Lung (tissue), 12 donors: ENCODE data around the gene RAB34. TPM values are rescaled to one million over a fixed set of nuclear protein-coding genes. Genes with fewer than 3 reads are reported as not detected.
A peak's percentile ranks its signal among the peaks of the same experiment; 100 is the strongest.
"Not testable (repeated sequence)": the region's sequence is repeated elsewhere in the genome, so short reads cannot be mapped to it uniquely, and the experiment has no call there.

Experiments
- ATAC-seq: fragments of 200-7000 bp; cut with Tn5 transposase; one replicate; pipeline ENCODE4 v1.9.1; 2020; ENCODE audit warnings: moderate number of reproducible peaks; ENCODE audit not compliant: insufficient read depth, low FRiP score
- DNase-seq, 3 donors: peaks; one replicate each; pipeline ENCODE4 v3.0.0-alpha.2; 2013 to 2017
- H3K27ac ChIP-seq, 2 donors: one replicate each; pipeline ENCODE4 v1.5.1; 2013; ENCODE audit warnings: mild to moderate bottlenecking in 2 of 2, moderate library complexity in 2 of 2, control low read depth in 1 of 2, inconsistent platforms in 1 of 2, low read depth in 1 of 2, low read length in 1 of 2
- H3K27me3 ChIP-seq, 3 donors: one replicate each; pipeline ENCODE4 v1.5.1; 2013; ENCODE audit warnings: low read length in 2 of 3; ENCODE audit not compliant: control insufficient read depth in 3 of 3, insufficient read depth in 3 of 3
- H3K36me3 ChIP-seq, 4 donors: one replicate each; pipeline ENCODE4 v1.5.1; 2013; ENCODE audit warnings: low read length in 4 of 4, mild to moderate bottlenecking in 1 of 4, moderate library complexity in 1 of 4; ENCODE audit not compliant: control insufficient read depth in 4 of 4, insufficient read depth in 4 of 4
- H3K4me1 ChIP-seq, 5 donors: one replicate each; pipeline ENCODE4 v1.5.1; 2013; ENCODE audit warnings: low read length in 5 of 5, mild to moderate bottlenecking in 2 of 5, moderate library complexity in 1 of 5; ENCODE audit not compliant: control insufficient read depth in 5 of 5, insufficient read depth in 5 of 5
- H3K4me3 ChIP-seq: one replicate; pipeline ENCODE4 v1.5.1; 2013; ENCODE audit warnings: mild to moderate bottlenecking, control low read depth, moderate library complexity
- H3K9ac ChIP-seq, 2 donors: one replicate each; pipeline ENCODE4 v1.5.1; 2013; ENCODE audit warnings: low read length in 2 of 2, control low read depth in 1 of 2; ENCODE audit not compliant: insufficient read depth in 1 of 2
- H3K9me3 ChIP-seq, 4 donors: one replicate each; pipeline ENCODE4 v1.5.1; 2013; ENCODE audit warnings: low read length in 3 of 4, mild to moderate bottlenecking in 1 of 4, moderate library complexity in 1 of 4; ENCODE audit not compliant: control insufficient read depth in 4 of 4, insufficient read depth in 3 of 4
- WGBS, 2 donors: extraction: QIAGEN DNeasy Blood & Tissue Kit; methylation state at CpG; one replicate each; pipeline ENCODE4 v1.1.7; 2013; 5-methylcytosine and 5-hydroxymethylcytosine counted together
- polyA plus RNA-seq, 2 donors: library from polyadenylated mRNA; stranded (reverse); fragments of 200-250 nt; gene quantifications; one replicate each; pipeline ENCODE4 v1.2.1, GENCODE V29; 2013
- total RNA-seq, 2 donors: library from RNA; depleted of rRNA in 1 of 2; stranded (reverse); fragments of >200 nt in 1 of 2; gene quantifications; one replicate each; pipeline ENCODE4 v1.2.1, GENCODE V29; 2014 to 2021
- TF ChIP-seq, protein P1 (sequence below): IDR thresholded peaks from 2 replicates; pipeline ENCODE4 v1.5.1; 2012; ENCODE audit warnings: mild to moderate bottlenecking; ENCODE audit errors: control extremely low read depth, extremely low read depth
- donor health status: control.
- donor health status: control.
- donor health status: Bipolar disorder and iron deficiency.
- donor health status: healthy.
- donor health status: DM: yes; HTN: yes; CAD: no.

RAB34 gene
- total and polyA plus RNA-seq, 4 donors: 77.8 to 103 (median 97.2) TPM

- peaks cover 0 to 57% (median 19%) of the 10 kb centered on the region in 5 donors for H3K4me1 ChIP-seq
- H3K36me3 ChIP-seq: peaks cover 9 to 35% (median 25%) of the 10 kb centered on the region in 4 donors
- no peaks in the 10 kb centered on the region for H3K27me3 ChIP-seq
- no peak overlapping the region for H3K27ac ChIP-seq
- H3K4me3 ChIP-seq: no peak overlapping the region
- H3K9ac ChIP-seq: no peak overlapping the region
- H3K9me3 ChIP-seq: no peaks in the 10 kb centered on the region
- TF ChIP-seq, protein P1, sequence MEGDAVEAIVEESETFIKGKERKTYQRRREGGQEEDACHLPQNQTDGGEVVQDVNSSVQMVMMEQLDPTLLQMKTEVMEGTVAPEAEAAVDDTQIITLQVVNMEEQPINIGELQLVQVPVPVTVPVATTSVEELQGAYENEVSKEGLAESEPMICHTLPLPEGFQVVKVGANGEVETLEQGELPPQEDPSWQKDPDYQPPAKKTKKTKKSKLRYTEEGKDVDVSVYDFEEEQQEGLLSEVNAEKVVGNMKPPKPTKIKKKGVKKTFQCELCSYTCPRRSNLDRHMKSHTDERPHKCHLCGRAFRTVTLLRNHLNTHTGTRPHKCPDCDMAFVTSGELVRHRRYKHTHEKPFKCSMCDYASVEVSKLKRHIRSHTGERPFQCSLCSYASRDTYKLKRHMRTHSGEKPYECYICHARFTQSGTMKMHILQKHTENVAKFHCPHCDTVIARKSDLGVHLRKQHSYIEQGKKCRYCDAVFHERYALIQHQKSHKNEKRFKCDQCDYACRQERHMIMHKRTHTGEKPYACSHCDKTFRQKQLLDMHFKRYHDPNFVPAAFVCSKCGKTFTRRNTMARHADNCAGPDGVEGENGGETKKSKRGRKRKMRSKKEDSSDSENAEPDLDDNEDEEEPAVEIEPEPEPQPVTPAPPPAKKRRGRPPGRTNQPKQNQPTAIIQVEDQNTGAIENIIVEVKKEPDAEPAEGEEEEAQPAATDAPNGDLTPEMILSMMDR: no peak
- DNase-seq (no peak), ATAC-seq (no peak)
- 71 to 79% methylated on average over 7 of the region's 7 CpGs for WGBS, 2 donors
These were observed 4.9 kb upstream of the RAB34 start for GRCh38 chr17:28722417-28723158.

- H3K27me3 ChIP-seq, ATAC-seq, DNase-seq, H3K9me3 ChIP-seq, H3K27ac ChIP-seq: not testable (repeated sequence)
- peaks cover 9 to 35% (median 27%) of the 10 kb centered on the region in 4 donors for H3K36me3 ChIP-seq
- peak overlapping the region in 1 of 2 donors; percentile 94 for H3K9ac ChIP-seq
- whole genome bisulfite sequencing, 2 donors: 36 to 52% methylated on average over 19 of the region's 19 CpGs
- peak overlapping the region; percentile 25 for H3K4me3 ChIP-seq
- H3K4me1 ChIP-seq: peaks cover 0 to 61% (median 20%) of the 10 kb centered on the region in 5 donors
These were observed 3.3 kb upstream of the RAB34 start for GRCh38 chr17:28720997-28721329.

- peaks cover 0 to 62% (median 21%) of the 10 kb centered on the region in 5 donors for H3K4me1 ChIP-seq
- H3K4me3 ChIP-seq: peak overlapping the region; percentile 82
- H3K9me3 ChIP-seq: no peaks in the 10 kb centered on the region
- peak overlapping the region; percentile 71 to 87 for H3K27ac ChIP-seq
- WGBS, 2 donors: 3 to 4% methylated on average over 25 to 30 of the region's 30 CpGs
- DNase-seq: no peak
- H3K27me3 ChIP-seq: no peaks in the 10 kb centered on the region
- ATAC-seq: no peak
- TF ChIP-seq, protein P1: no peak
- peaks cover 9 to 39% (median 29%) of the 10 kb centered on the region in 4 donors for H3K36me3 ChIP-seq
- peak overlapping the region; percentile 69 to 94 for H3K9ac ChIP-seq
These were observed 2.8 kb upstream of the RAB34 start for GRCh38 chr17:28720247-28720996.

- Histone ChIP-seq H3K27ac (peak overlapping the region; percentile 79 to 87), H3K9ac (peak overlapping the region in 1 of 2 donors; percentile 43), H3K4me3 (no peak overlapping the region), H3K9me3 (no peaks in the 10 kb centered on the region), H3K36me3 (peaks cover 9 to 46% (median 32%) of the 10 kb centered on the region in 4 donors), H3K27me3 (no peaks in the 10 kb centered on the region), H3K4me1 (peaks cover 0 to 55% (median 8%) of the 10 kb centered on the region in 5 donors)
- ATAC-seq: no peak
- DNase-seq: no peak
- TF ChIP-seq, protein P1: no peak
- WGBS, 2 donors: 35 to 42% methylated on average over 18 of the region's 18 CpGs
These were observed 1.4 kb upstream of the RAB34 start for GRCh38 chr17:28719021-28719433.
